ENCODE data around the gene EXOC1.

GRCh38 chr4:55896622-55897021, 43.2 kb downstream of the EXOC1 start:
- TF ChIP-seq CTCF (IDR thresholded peaks at IDR 0.05) (no peak), POLR2A (IDR thresholded peaks at IDR 0.05) (no peak)
